H54 (cell line): ENCODE data around the gene SMCR8.
"Not testable (repeated sequence)": the region's sequence is repeated elsewhere in the genome, so short reads cannot be mapped to it uniquely, and the experiment has no call there.

ENCODE experiments used
- DNase-seq: peaks from one replicate; pipeline ENCODE4 v3.0.0; 2011; ENCODE audit warnings: low spot score, mixed read lengths; ENCODE audit not compliant: insufficient read length
- FAIRE-seq: peaks from 3 replicates; lab custom pipeline; 2011; peaks lifted over from hg19 to GRCh38; lab: Jason Lieb, UNC
- POLR2A ChIP-seq: IDR thresholded peaks from 2 replicates; pipeline ENCODE4 v1.6.1; 2011; ENCODE audit warnings: low read depth, mild to moderate bottlenecking, low read length

SMCR8 gene

DNA sequence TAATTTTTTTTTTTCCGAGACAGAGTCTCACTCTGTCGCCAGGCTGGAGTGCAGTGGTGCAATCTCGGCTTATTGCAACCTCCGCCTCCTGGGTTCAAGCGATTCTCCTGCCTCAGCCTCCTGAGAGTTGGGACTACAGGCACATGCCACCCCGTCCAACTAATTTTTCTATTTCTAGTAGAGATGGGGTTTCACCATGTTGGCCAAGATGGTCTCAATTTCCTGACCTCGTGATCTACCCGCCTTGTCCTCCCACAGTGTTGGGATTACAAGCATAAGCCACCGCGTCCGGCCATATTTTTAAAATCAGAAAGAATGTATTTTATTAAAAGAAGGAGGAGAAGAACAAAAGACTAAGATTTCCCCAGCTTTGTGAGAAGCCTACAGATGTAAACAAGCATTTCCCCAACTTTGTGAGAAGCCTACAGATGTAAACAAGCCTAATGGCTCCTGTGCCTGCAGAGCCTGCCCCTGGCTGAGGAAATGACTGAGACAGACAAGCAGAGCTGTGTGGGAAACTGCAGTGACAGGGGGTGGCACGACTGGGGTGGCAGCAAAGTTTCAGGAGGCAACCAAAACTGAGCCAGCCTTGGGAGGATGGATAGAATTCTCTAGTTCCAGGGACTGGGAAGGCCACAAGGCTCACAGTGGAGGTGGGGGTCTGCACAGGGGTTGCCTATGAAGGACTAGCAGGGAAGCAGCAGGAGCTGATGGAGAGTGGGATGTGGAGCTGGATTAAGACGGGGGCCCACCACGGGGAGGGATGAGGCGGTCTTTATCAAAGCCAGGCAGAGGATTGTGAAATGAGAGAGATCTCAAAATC is 23.2 kb upstream of the SMCR8 start:
- TF ChIP-seq POLR2A: no peak
- FAIRE-seq: no peak
- DNase-seq: no peak

DNA sequence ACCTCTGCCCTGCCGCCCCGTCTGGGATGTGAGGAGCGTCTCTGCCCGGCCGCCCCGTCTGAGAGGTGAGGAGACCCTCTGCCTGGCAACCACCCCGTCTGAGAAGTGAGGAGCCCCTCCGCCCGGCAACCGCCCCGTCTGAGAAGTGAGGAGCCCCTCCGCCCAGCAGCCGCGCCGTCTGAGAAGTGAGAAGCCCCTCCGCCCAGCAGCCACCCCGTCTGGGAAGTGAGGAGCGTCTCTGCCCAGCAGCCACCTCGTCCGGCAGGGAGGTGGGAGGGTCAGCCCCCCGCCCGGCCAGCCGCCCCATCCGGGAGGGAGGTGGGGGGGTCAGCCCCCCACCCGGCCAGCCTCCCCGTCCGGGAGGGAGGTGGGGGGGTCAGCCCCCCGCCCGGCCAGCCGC is 17.0 kb upstream of the SMCR8 start:
- DNase-seq: not testable (repeated sequence)

DNA sequence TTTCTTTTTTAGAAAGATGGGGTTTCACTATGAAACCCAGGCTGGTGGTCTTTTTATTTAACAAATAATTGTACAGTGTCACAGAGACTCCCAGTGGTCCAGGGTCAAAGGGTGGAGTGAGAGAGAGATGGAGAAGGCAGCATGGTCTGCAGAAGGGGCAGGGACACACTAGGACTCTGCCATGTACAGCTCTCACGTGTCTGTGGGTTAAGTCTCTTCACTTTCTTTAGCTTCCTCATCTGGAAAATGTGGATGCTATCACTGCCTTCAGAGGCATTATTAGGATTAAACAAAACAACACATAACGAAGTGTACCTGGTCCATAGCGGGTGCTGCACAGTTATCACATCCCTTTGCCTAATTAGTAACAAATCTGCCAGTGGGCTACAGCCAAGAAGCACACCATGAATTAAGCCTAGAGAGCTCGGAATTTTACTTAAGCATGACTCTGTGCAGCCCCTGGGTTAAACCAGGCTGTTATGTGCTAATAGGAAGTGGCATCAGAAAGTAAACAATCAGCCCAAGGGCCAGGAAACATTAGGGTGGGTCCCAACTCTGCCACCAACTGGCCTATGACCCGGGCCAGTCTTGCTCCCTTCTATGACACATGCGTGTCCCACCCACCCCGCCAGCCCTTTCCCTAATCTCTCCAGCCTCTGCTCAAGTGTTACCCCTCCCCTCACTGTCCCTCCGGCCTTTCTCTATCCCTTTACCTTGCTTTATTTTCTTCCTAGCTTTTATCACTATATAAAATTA is 14.2 kb upstream of the SMCR8 start:
- FAIRE-seq: no peak
- no peak for DNase-seq
- TF ChIP-seq POLR2A: no peak

More for the DNA sequence above, 17.0 kb upstream of the SMCR8 start:
- FAIRE-seq: not testable (repeated sequence)

DNA sequence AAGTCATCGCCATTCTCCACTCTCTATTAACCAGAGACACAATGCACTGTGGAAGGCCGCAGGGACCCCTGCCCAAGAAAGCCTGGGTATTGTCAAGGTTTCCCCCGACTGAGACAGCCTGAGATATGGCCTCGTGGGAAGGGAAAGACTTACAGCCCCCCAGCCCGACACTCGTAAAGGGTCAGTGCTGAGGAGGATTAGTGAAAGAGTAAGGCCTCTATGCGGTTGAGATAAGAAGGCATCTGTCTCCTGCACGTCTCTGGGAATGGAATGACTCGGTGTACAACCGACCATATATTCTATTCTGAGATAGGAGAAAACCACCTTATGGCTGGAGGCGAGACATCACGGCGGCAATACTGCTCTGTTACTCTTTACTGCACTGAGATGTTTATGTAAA is 11.9 kb upstream of the SMCR8 start:
- FAIRE-seq, DNase-seq: not testable (repeated sequence)

DNA sequence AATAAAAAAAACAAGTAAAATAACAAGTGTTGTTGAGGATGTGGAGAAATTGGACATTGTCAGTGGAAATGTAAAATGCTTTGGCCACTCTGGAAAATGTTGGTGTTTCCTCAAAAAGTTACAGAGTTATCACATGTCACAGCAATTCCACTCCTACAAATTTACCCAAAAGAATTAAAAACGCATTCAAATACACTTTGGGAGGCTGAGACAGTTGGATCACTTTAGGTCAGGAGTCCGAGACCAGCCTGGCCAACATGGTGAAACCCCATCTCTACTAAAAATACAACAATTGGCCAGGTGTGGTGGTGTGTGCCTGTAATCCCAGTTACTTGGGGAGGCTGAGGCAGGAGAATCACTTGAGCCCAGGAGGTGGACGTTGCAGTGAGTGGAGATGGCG is 5.9 kb upstream of the SMCR8 start:
- FAIRE-seq: no peak
- TF ChIP-seq POLR2A: no peak
- no peak for DNase-seq

DNA sequence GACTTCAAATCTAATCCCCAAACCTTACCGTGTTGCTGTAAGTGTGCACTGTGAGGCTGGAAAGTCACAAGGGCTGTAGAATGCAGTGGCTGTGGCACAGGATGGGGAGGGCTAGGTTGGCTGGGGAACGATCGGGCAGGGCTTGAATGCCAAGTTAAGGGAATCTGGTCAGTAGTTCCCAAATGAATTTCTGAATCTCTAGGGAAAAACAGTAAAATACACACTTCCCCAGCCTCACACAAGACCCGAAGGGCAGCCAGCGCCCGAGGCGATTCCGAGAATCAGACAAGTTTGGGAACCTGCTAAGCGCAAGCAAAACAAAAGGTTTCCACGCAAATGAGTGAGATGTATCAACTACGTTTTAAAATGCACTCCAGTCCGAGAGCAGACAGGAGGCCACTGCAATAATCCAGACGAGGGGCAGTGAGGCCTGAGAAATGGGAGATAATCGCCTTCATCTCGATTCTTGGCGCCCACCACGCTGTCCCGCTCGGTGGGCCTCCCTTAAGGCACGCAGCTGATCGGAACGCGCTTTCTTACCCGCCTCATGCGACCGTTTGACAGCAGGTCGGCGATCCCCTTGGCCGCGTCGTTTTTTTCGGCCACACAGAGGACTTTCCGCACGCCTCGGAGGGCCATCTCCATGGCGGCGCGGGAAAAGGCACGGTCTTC is 898 bp upstream of the SMCR8 start:
- no peak for TF ChIP-seq POLR2A
- no peak for DNase-seq
- no peak for FAIRE-seq

DNA sequence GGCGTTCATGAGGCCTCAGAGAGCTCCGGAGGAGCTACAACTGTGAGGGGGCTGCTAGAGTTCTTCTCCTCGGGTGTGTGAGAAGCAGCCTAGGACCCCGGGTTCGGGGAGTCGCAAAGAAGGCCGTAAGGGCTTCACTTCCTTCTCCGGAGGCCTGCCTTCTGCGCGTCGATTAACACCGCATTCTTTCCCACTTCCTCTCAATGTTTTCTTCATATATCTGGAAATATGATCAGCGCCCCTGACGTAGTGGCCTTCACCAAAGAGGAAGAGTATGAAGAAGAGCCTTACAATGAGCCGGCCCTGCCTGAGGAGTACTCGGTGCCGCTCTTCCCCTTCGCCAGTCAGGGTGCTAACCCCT is 449 bp downstream of the SMCR8 start:
- FAIRE-seq: no peak
- TF ChIP-seq POLR2A: no peak
- DNase-seq: no peak

DNA sequence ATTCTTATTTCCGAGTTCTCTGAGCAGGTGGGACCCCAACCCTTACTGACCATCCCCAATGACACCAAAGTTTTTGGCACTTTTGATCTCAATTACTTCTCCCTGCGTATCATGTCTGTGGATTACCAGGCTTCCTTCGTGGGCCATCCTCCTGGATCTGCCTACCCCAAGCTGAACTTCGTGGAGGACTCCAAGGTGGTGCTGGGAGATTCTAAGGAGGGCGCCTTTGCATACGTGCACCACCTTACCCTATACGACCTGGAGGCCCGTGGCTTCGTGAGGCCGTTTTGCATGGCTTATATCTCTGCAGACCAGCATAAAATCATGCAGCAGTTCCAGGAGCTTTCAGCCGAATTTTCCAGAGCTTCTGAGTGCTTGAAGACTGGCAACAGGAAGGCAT is 868 bp downstream of the SMCR8 start:
- DNase-seq (no peak), FAIRE-seq (no peak)
- TF ChIP-seq POLR2A: no peak

DNA sequence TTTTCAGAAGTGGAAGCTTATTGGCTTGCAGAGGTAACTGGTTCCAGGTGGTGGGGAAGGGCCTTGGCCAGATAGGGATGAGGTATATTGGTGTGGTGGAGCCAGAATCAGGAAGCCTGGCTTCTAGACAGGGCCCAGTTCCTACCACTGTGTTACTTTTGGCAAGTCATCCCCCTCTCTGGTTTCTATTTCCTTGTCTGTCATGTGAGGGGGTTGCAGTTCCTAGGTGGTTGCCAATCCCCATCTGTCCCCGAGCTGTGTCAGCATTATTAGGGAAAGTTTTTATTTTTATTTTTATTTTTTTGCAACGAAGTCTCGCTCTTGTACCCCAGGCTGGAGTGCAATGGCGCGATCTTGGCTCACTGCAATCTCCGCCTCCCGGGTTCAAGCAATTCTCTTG is 3.0 kb downstream of the SMCR8 start:
- DNase-seq (no peak), FAIRE-seq (no peak)
- TF ChIP-seq POLR2A: no peak

DNA sequence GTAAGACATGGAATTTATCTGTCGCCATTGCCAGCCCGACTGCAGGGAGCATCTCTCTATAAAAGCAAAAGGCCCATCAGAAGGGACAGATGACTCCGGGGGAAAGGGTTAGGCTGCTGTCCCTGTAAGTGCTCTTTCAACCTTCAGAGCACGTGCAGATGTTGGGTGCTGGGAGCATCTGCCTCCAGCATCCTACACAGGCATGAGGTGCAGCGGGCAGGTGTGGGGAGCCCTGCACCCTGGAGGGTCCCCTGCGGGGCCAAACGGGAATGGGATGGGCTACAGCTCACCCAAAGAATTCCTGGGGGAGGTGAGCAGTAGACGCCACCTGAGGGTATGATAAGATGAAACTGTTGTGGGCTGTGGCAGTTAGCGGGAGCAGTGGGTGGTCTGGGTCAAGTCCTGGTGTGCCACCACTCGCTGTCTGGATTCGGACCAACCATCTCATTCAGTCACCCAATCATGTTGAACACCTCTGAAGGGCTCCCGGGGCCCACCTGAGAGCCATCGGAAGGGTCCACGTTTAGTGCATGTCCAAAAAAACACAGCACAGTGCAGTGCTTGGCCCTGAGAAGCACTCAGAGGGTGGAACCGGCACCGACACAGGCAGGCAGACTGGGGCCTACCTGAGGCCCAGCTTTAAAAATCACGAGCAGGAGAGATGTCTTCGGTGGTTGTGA is 3.8 kb downstream of the SMCR8 start:
- FAIRE-seq (no peak), DNase-seq (no peak)
- no peak for TF ChIP-seq POLR2A

DNA sequence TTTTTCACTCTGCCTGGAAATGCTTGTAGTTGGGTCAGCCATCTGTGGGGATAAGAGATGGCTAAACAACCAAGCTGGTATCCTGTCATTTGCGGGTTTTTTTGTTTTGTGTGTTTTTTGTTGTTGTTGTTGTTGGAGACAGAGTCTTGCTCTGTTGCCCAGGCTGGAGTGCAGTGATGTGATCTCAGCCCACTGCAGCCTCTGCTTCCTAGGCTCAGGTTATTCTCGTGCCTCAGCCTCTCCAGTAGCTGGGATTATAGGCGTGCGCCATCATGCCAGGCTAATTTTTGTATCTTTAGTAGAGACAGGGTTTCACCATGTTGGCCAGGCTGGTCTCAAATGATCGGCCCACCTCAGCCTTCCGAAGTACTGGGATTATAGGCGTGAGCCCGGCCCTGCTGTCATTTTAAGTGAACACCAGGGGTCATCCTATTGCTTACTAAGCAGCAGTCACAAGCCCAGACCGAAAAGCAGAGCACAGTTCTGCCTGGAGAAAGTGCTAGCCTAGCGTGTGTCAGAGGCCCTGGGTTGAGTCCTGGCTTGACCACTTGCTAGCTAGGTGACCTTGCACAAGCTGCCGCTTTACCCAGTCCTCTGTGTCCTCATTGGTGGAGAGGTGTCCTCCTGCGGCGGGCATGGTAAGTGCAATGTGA is 4.6 kb downstream of the SMCR8 start:
- DNase-seq: no peak
- TF ChIP-seq POLR2A: no peak
- FAIRE-seq: no peak

DNA sequence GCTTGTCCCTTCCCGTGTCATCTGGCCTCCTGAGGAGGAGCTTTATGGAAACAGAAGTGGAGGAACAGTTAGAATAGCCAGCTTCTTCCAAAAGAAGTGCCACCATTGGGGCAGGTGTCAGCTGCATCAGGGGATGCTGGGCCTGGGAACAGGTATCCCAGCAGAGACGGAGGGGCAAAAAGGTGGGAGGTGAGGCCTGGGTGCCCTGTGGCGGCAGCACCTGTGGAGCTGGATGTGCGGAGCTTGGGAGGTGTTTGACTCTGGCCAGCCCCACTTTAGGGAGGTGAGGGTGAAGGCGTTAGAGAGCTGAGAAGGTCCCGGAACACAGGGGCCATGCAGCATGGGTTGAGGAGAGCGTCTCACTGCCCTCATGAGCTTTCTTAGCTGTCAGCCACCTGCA is 5.2 kb downstream of the SMCR8 start:
- no peak for DNase-seq
- FAIRE-seq: no peak
- no peak for TF ChIP-seq POLR2A

DNA sequence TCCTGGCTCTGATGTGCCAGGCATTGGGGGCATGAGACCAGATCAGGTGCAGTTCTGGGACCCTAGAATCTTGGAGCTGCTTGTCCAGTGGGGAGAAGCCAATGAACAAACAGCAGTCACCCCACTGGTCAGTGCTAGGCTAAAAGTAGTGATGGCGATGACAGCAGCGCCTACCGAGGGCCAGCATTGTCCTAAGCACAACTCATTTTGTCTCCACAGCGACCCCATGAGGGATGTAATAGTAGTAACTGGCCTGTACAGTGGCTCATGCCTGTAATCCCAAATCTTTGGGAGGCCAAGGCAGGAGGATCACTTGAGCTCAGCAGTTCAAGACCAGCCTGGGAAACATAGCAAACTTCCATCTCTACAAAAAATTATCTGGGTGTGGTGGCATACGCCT is 6.2 kb downstream of the SMCR8 start:
- FAIRE-seq: no peak
- TF ChIP-seq POLR2A: no peak
- no peak for DNase-seq
